Measurements from ENCODE around the gene ZNF513.

The ZNF513 gene

GRCh38 chr2:27381577-27382181, 1.1 kb upstream of the ZNF513 start:
- DNase-seq = no peak

- peak; percentile 60 to 69 for DNase-seq
These were observed 503 bp downstream of the ZNF513 start for GRCh38 chr2:27379836-27380625.

- DNase-seq = no peak
These were observed 1.1 kb downstream of the ZNF513 start for GRCh38 chr2:27379383-27379835.

- no peak for DNase-seq
These were observed 1.7 kb downstream of the ZNF513 start for GRCh38 chr2:27378809-27379290.

GRCh38 chr2:27378096-27378808, 2.3 kb downstream of the ZNF513 start:
- no peak for DNase-seq

- no peak for DNase-seq
These were observed 2.9 kb downstream of the ZNF513 start for GRCh38 chr2:27377618-27378095.

GRCh38 chr2:27376866-27377617, 3.5 kb downstream of the ZNF513 start:
- DNase-seq = no peak

GRCh38 chr2:27376151-27376865, 4.2 kb downstream of the ZNF513 start:
- DNase-seq = no peak

GRCh38 chr2:27375513-27376099, 4.9 kb downstream of the ZNF513 start:
- no peak for DNase-seq

GRCh38 chr2:27373567-27373966, 7.0 kb downstream of the ZNF513 start:
- DNase-seq = no peak

GRCh38 chr2:27372937-27373336, 7.6 kb downstream of the ZNF513 start:
- no peak for DNase-seq

- DNase-seq = peak; percentile 36 to 45
These were observed 9.5 kb downstream of the ZNF513 start for GRCh38 chr2:27370816-27371620.

GRCh38 chr2:27370026-27370815, 10.3 kb downstream of the ZNF513 start, which contains the start of the genes EIF2B4 and SNX17:
EIF2B4 (minus strand) TSS chr2:27370338; CDS start chr2:27370314, 24 bp downstream.
SNX17 (plus strand) TSS chr2:27370616; CDS start chr2:27370744, 128 bp downstream.
- peak; percentile 99 for DNase-seq

- peak in 1 of 2 experiments; percentile 52 for DNase-seq
These were observed 11.0 kb downstream of the ZNF513 start for GRCh38 chr2:27369471-27370025.

GRCh38 chr2:27363933-27364332, 16.6 kb downstream of the ZNF513 start:
- DNase-seq = no peak

- no peak for DNase-seq
These were observed 17.7 kb downstream of the ZNF513 start for GRCh38 chr2:27362678-27363420.

GRCh38 chr2:27356382-27357181, 24.0 kb downstream of the ZNF513 start, which contains the start of gene GTF3C2:
GTF3C2 (minus strand) TSS chr2:27356764; CDS start chr2:27343554, 13,210 bp downstream.
- DNase-seq = peak; percentile 91 to 94

GRCh38 chr2:27356056-27356381, 24.5 kb downstream of the ZNF513 start:
- DNase-seq = no peak

Measured in activated CD4-positive, alpha-beta T cell treated with anti-CD3 and anti-CD28 coated beads, Interleukin-2, amount 50 U/mL, for 48 hours (primary cell).